HUES6 (cell line): ENCODE measurements around the gene IPO4.
A peak's percentile ranks its signal among the peaks of the same experiment; 100 is the strongest.

Experiments
- H3K27ac ChIP-seq: 2 replicates; pipeline ENCODE4 v1.7.0; 2013; ENCODE audit warnings: low read depth, mild to moderate bottlenecking, low read length, inconsistent platforms
- H3K27me3 ChIP-seq: 2 replicates; pipeline ENCODE4 v1.6.1; 2013; ENCODE audit warnings: low read length; ENCODE audit not compliant: control insufficient read depth, insufficient read depth
- H3K36me3 ChIP-seq: 2 replicates; pipeline ENCODE4 v1.6.1; 2013; ENCODE audit warnings: low read length; ENCODE audit not compliant: control insufficient read depth, insufficient read depth
- H3K4me1 ChIP-seq: 2 replicates; pipeline ENCODE4 v1.6.1; 2013; ENCODE audit warnings: low read length; ENCODE audit not compliant: control insufficient read depth, insufficient read depth
- H3K4me3 ChIP-seq: 2 replicates; pipeline ENCODE4 v1.5.1; 2013; ENCODE audit warnings: low read depth, low read length
- H3K9ac ChIP-seq: one replicate; pipeline ENCODE4 v1.6.1; 2013; ENCODE audit warnings: mild to moderate bottlenecking, low read length
- H3K9me3 ChIP-seq: 2 replicates; pipeline ENCODE4 v1.6.1; 2013; ENCODE audit warnings: low read depth, low read length; ENCODE audit not compliant: control insufficient read depth, insufficient read depth

Gene IPO4

DNA sequence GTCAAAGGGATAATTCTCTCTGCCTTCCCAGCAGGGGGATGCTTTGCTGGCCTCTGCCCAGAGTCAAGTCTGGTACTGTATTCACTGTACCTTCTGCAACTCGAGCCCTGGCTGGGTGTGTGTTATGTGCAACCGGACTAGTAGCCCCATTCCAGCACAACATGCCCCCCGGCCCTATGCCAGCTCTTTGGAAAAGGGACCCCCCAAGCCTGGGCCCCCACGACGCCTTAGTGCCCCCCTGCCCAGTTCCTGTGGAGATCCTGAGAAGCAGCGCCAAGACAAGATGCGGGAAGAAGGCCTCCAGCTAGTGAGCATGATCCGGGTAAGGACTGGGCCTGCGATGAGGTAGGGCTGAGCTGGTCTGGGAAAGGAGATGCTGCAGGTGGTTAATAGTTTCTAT is 38.0 kb downstream of the IPO4 start:
- no peak overlapping the region for H3K4me3 ChIP-seq
- no peaks in the 10 kb centered on the region for H3K27me3 ChIP-seq
- no peak overlapping the region for H3K27ac ChIP-seq
- peaks cover 12% of the 10 kb centered on the region for H3K4me1 ChIP-seq
- no peak overlapping the region for H3K9ac ChIP-seq
- H3K9me3 ChIP-seq: no peaks in the 10 kb centered on the region
- H3K36me3 ChIP-seq: peaks cover 50% of the 10 kb centered on the region

DNA sequence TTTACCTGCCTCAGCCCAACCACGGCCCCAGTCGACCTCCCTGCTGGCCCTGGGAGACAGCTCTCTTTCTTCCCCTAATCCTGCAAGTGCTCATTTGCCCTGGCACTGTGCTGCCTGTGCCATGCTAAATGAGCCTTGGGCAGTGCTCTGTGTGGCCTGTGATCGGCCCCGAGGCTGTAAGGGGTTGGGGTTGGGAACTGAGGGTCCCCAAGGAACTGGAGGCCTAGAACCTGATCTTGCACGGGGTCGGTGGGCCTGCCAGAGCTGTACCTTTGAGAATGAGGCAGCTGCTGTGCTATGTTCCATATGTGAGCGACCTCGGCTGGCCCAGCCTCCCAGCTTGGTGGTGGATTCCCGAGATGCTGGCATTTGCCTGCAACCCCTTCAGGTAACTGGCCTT is 38.6 kb downstream of the IPO4 start:
- no peaks in the 10 kb centered on the region for H3K27me3 ChIP-seq
- H3K36me3 ChIP-seq: peaks cover 45% of the 10 kb centered on the region
- H3K9me3 ChIP-seq: no peaks in the 10 kb centered on the region
- H3K4me1 ChIP-seq: peaks cover 12% of the 10 kb centered on the region
- no peak overlapping the region for H3K4me3 ChIP-seq
- H3K9ac ChIP-seq: no peak overlapping the region
- H3K27ac ChIP-seq: no peak overlapping the region

GRCh38 chr14:24149302-24149969 is 39.2 kb downstream of the IPO4 start:
- no peaks in the 10 kb centered on the region for H3K27me3 ChIP-seq
- no peak overlapping the region for H3K27ac ChIP-seq
- no peak overlapping the region for H3K4me3 ChIP-seq
- H3K36me3 ChIP-seq: peaks cover 43% of the 10 kb centered on the region
- no peaks in the 10 kb centered on the region for H3K9me3 ChIP-seq
- peaks cover 12% of the 10 kb centered on the region for H3K4me1 ChIP-seq
- H3K9ac ChIP-seq: no peak overlapping the region

- H3K36me3 ChIP-seq: peaks cover 49% of the 10 kb centered on the region
- peak overlapping the region; percentile 82 for H3K9ac ChIP-seq
- H3K4me3 ChIP-seq: peak overlapping the region; percentile 90
- peak overlapping the region; percentile 38; the same call in 1 of the 2 replicates for H3K27ac ChIP-seq
- H3K27me3 ChIP-seq: no peaks in the 10 kb centered on the region
- peaks cover 12% of the 10 kb centered on the region for H3K4me1 ChIP-seq
- no peaks in the 10 kb centered on the region for H3K9me3 ChIP-seq
Observed at GRCh38 chr14:24147761-24148428, 40.7 kb downstream of the IPO4 start.

DNA sequence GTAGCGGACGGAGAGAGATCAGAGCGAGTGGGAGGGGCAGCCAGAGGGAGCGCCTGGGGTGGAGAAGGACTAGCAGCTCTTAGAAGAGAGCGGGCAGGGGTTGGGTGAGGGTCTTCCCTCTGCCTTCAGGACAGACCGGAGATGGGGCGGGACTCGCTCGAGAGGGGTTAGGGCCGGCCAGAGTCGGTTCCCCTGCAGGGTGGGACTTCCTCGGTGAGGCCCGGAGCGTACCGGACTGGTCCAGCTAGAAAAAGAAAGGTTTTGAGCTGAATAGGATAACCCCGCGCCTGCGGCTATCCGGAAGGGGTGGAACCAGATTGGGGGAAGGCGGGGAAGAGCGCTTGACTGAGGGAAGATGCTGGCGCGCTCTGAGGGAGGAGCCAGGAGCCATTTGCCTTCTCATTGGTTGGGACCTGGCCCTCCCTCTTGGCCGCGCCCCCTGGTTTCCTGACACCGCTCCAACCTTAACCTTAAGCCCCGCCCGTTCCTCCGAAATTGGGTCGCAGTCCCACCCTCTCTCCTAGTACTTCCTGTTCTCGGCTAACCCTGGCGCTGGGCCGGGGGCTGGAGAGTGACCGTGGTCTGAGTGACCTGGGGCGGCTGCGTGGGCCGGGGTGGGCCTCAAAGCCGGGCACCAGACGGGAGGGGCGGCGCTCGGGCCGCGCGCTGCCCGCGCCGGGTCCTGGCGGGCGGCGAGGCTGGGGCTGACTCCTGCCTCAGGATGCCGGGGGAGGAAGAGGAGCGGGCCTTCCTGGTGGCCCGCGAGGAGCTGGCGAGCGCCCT is 41.4 kb downstream of the IPO4 start, which contains the start of gene RNF31:
Gene RNF31 (plus strand): TSS at position 521 of the 783 bp plus-strand sequence. CDS start 201 bp downstream, at position 722.
- Histone ChIP-seq H3K27ac (peak within 1 kb of the TSS; percentile 38; the same call in 1 of the 2 replicates), H3K4me1 (peaks cover 13% of the 10 kb centered on the region), H3K4me3 (peak within 1 kb of the TSS; percentile 90), H3K9ac (peak within 1 kb of the TSS; percentile 82), H3K9me3 (no peaks in the 10 kb centered on the region), H3K27me3 (no peaks in the 10 kb centered on the region), H3K36me3 (peaks cover 44% of the 10 kb centered on the region)

DNA sequence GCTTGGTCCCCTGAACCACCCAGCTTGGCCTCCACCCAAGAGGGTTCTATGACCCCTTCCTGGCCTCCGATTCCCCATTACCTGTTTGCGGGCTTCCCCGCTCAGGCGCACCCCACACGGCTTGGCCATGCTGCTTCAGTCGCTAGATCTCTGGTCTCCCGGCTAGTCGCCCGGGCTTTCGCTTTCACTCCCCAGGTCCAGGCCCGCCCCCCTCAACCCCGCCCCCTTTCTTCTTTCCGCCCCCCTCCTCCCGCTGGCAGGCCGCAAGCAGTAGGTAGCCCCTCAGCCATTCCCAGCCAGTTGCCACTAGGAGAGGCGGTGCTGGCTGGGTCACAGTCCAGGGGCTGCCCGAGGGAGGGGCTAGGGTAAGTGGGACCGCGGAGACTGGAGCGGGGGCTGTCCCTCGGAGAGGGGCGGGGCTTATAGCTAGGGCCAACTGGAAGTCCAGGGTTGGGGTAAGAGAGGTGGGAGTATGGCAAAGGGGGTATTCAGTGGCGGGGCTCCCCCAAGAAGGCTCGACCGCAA is 42.1 kb downstream of the IPO4 start, which contains the start of gene PSME2:
Gene PSME2 (minus strand): TSS at position 158 of the 525 bp plus-strand sequence. CDS start 29 bp downstream, at position 129.
- H3K9ac ChIP-seq: peak within 1 kb of the TSS; percentile 82
- H3K9me3 ChIP-seq: no peaks in the 10 kb centered on the region
- H3K27ac ChIP-seq: peak within 1 kb of the TSS; percentile 38; the same call in 1 of the 2 replicates
- H3K4me3 ChIP-seq: peak within 1 kb of the TSS; percentile 90
- peaks cover 14% of the 10 kb centered on the region for H3K4me1 ChIP-seq
- no peaks in the 10 kb centered on the region for H3K27me3 ChIP-seq
- peaks cover 37% of the 10 kb centered on the region for H3K36me3 ChIP-seq

DNA sequence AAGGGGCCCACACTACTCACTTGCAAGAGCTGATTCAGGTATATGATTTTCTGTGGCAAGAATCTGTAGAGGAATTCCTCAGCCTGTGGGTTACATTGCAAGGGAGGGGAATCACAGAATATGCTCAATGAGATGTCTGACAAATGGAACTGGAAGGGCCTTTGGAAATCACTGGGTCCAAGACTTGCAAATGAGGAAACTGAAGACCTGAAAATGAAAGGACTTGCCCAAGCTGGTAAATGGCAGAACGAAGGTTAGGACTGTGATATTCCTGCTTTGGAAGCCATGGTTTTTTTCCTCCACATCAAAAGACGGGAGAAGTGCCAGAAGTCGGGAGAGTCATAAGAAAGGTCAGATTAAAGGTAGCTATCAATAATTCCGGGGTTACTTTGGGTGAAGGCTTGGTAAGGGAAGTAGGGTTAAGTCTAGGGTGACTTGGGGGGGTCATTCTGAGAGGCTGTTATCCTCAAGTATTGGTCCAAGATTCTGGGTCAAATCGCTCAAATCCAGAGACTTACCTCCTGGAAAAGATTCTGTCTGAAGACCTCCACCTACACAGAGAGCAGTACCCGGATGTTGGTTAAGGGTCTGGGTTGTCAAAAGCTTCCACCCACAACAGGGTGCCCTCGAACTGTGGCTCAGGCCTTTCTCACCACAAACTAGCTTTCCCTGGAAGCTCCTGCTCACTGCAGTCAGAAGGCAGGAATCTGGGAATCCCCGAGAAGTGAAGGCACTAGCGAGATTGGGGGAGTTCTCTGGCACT is 42.7 kb downstream of the IPO4 start:
- Histone ChIP-seq H3K27me3 (no peaks in the 10 kb centered on the region), H3K36me3 (peaks cover 31% of the 10 kb centered on the region), H3K9me3 (no peaks in the 10 kb centered on the region), H3K4me1 (peaks cover 14% of the 10 kb centered on the region), H3K9ac (peak overlapping the region; percentile 82), H3K27ac (no peak overlapping the region), H3K4me3 (peak overlapping the region; percentile 90)

GRCh38 chr14:24145219-24145618 is 43.4 kb downstream of the IPO4 start:
- Histone ChIP-seq H3K27me3 (no peaks in the 10 kb centered on the region), H3K4me1 (peaks cover 14% of the 10 kb centered on the region), H3K36me3 (peaks cover 24% of the 10 kb centered on the region), H3K9me3 (no peaks in the 10 kb centered on the region), H3K9ac (no peak overlapping the region), H3K27ac (no peak overlapping the region), H3K4me3 (no peak overlapping the region)

DNA sequence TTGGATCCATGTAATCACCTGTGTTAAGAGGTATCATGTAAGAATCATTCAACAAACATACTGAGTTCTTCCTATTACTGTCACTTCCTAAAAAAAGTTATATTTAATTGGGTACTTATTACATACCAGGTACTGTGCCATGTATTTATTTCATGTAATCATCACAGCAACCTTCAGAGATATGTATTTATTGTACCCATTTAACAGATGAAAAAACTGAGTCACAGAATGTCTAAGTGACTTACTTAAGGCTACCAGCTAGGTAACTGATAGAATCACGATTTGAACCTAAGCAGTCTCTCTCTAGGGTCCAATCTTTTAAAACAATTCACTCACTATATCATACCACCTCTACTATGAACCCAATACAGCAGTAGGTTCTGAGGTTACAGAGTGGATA is 44.2 kb downstream of the IPO4 start:
- peaks cover 14% of the 10 kb centered on the region for H3K4me1 ChIP-seq
- H3K27ac ChIP-seq: no peak overlapping the region
- H3K9me3 ChIP-seq: no peaks in the 10 kb centered on the region
- no peaks in the 10 kb centered on the region for H3K27me3 ChIP-seq
- H3K4me3 ChIP-seq: no peak overlapping the region
- H3K9ac ChIP-seq: no peak overlapping the region
- H3K36me3 ChIP-seq: peaks cover 21% of the 10 kb centered on the region

GRCh38 chr14:24143511-24143910 is 45.1 kb downstream of the IPO4 start:
- Histone ChIP-seq H3K4me1 (peaks cover 13% of the 10 kb centered on the region), H3K9me3 (no peaks in the 10 kb centered on the region), H3K36me3 (peaks cover 26% of the 10 kb centered on the region), H3K4me3 (no peak overlapping the region), H3K27ac (no peak overlapping the region), H3K9ac (no peak overlapping the region), H3K27me3 (no peaks in the 10 kb centered on the region)
